Brain microvascular endothelial cell (primary cell): ENCODE results near the gene PLPPR1.
"Not testable (repeated sequence)": the region's sequence is repeated elsewhere in the genome, so short reads cannot be mapped to it uniquely, and the experiment has no call there.

Experiments
- DNase-seq: peaks from one replicate; pipeline ENCODE4 v3.0.0-alpha.2; 2020
- H3K27ac ChIP-seq: fragments of 250-450 bp; sonication (Bioruptor Pico); 2 replicates; pipeline ENCODE4 v1.5.1; 2020; ENCODE audit warnings: mild to moderate bottlenecking, moderate library complexity
- H3K27me3 ChIP-seq: fragments of 250-450 bp; sonication (Bioruptor Pico); replicated peaks from 2 replicates; pipeline ENCODE4 v1.5.1; 2020; ENCODE audit warnings: mild to moderate bottlenecking
- H3K36me3 ChIP-seq: fragments of 250-450 bp; sonication (Bioruptor Pico); replicated peaks from 2 replicates; pipeline ENCODE4 v1.5.1; 2020; ENCODE audit warnings: mild to moderate bottlenecking
- H3K4me3 ChIP-seq: 2 replicates; pipeline ENCODE4 v1.5.1; 2011; ENCODE audit warnings: low read depth, mild to moderate bottlenecking, control low read depth, low read length, moderate library complexity
- in situ Hi-C: cut with HindIII; loops from 2 replicates; pipeline ENCODE4 v1.10.0; 2017; ENCODE audit warnings: low sequenced_read_pairs, low pct_ligation_motif_present
- TF ChIP-seq, protein P1 (sequence below): IDR thresholded peaks from 2 replicates; pipeline ENCODE4 v1.5.1; 2011; ENCODE audit warnings: low read depth, mild to moderate bottlenecking, moderate library complexity, low read length, control low read depth, inconsistent platforms; ENCODE audit errors: missing control alignments

The PLPPR1 gene

DNA sequence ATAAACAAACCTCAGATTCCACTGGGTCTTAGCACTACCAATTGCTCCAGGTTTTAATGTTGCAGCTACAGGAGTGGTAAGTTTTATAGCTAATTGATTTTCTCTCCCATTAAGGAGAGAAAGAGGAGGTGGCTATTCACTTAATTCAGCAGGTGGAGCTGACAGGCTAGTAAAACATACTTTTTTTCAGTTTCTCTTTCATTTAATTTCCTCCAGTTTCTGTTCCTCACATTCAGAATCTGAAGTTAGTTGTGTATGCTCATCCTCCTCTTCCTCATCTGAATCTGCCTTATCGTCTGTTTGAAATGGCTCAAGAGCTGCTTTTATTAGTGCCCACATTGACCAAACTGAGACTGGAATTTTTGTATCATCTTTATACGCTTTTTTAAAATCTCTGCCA is 98.0 kb downstream of the PLPPR1 start:
- H3K27me3 ChIP-seq: no peaks in the 10 kb centered on the region
- no peak overlapping the region for H3K4me3 ChIP-seq
- in situ Hi-C loops: no loop called here
- H3K36me3 ChIP-seq: no peaks in the 10 kb centered on the region
- no peak for DNase-seq
- H3K27ac ChIP-seq: no peak overlapping the region
- TF ChIP-seq, protein P1, sequence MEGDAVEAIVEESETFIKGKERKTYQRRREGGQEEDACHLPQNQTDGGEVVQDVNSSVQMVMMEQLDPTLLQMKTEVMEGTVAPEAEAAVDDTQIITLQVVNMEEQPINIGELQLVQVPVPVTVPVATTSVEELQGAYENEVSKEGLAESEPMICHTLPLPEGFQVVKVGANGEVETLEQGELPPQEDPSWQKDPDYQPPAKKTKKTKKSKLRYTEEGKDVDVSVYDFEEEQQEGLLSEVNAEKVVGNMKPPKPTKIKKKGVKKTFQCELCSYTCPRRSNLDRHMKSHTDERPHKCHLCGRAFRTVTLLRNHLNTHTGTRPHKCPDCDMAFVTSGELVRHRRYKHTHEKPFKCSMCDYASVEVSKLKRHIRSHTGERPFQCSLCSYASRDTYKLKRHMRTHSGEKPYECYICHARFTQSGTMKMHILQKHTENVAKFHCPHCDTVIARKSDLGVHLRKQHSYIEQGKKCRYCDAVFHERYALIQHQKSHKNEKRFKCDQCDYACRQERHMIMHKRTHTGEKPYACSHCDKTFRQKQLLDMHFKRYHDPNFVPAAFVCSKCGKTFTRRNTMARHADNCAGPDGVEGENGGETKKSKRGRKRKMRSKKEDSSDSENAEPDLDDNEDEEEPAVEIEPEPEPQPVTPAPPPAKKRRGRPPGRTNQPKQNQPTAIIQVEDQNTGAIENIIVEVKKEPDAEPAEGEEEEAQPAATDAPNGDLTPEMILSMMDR: no peak

DNA sequence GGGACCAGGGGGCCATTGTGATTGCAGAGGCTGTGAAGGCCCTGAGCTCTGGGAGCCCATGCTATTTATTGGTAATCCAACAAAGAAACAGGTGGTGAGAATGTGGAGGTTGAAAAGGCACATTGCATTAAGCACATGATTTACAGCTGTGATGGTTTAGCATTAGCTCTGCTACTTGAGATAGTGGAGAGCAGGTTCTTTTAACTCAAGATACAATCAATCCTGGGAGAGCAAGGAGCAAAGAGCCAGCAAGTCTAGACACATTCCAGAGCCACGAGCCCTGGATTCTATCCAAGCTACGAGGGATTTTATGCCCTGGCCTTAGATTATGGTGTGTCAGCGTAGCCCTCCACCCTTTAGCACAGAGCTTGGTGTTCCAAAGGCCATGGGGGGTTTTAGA is 98.8 kb downstream of the PLPPR1 start:
- not testable (repeated sequence) for DNase-seq

DNA sequence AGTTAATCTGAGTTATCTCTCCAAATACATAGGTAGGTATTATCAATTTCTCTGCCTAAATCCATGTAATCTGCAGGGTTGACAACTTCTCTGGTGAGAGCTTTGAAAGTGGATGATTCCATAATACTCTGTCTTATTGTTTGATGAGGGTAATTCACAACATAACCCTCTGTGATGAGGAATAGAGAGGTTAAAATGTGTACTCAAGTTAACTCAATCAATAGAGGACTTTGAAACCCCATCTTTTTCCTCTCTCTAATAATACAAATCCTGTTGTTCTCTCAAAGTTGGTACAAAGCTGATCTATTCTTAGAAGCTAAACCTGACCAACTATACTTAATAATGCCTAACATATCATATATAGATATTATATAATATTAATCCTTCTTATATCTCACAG is 100.1 kb downstream of the PLPPR1 start:
- Histone ChIP-seq H3K27me3 (no peaks in the 10 kb centered on the region), H3K4me3 (no peak overlapping the region), H3K27ac (no peak overlapping the region), H3K36me3 (no peaks in the 10 kb centered on the region)
- DNase-seq: no peak
- in situ Hi-C loops: no loop called here
- TF ChIP-seq, protein P1: no peak

More for the DNA sequence above, 98.8 kb downstream of the PLPPR1 start:
- H3K4me3 ChIP-seq, H3K27me3 ChIP-seq, H3K27ac ChIP-seq, in situ Hi-C loops, H3K36me3 ChIP-seq: not testable (repeated sequence)

DNA sequence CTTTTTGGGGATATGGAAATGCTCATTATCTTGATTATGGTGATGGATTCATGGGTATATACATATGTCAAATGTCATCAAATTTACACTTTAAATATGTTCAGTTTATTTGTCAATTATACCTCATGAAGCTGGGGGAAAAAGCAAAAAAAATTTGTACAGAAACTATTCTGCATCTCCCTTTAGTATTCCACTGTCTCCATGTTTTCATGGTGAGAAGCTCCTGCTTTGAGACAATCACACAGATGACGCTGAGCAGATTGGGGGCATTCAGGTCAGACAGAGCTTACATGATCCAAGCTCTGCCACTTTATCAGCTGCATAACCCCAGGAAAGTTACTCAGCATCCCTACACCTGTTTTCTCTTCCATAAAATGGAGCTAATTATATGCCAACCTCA is 101.5 kb downstream of the PLPPR1 start:
- TF ChIP-seq, protein P1: no peak
- in situ Hi-C loops: no loop called here
- Histone ChIP-seq H3K27ac (no peak overlapping the region), H3K4me3 (no peak overlapping the region), H3K36me3 (no peaks in the 10 kb centered on the region), H3K27me3 (no peaks in the 10 kb centered on the region)
- no peak for DNase-seq

DNA sequence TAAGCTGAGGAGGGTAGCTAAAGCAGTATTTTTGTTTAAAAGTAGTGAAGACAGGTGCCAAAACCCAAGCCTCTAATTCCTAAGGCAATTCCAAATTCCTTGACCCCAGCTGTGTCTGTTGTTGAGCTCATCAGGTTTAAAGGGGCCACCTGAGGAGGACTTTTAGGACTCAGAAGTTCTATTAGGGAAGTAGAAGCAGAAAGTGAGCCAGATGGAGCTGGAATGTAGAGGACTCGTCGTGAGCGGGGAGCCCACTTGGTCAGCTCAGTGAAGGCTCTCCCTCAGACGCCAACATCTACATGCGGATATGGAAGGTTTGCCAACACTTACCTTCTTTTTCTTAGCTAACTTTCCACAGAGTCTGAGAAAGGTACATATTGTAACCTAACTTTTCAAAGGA is 102.8 kb downstream of the PLPPR1 start:
- TF ChIP-seq, protein P1: no peak

DNA sequence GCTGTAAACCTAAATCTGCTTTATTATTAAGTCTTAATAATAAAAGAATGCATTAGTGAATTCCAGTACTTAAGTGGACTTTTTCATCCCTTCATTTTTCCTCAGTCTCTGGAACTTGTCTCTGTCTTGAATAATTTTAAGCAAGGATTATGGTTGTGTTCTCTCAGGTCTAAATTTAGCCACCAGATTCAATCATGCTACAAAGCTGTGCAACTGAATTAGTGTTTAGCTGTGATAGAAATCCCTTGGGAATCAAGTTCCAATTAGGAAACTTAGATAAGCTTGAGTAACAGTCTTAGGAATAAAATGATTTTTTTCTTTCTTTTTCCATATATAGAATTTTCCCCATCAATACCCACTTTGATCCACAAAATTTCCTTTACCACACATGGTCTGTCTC is 104.3 kb downstream of the PLPPR1 start:
- no peaks in the 10 kb centered on the region for H3K27me3 ChIP-seq
- no peak overlapping the region for H3K27ac ChIP-seq
- H3K36me3 ChIP-seq: no peaks in the 10 kb centered on the region
- TF ChIP-seq, protein P1: no peak
- in situ Hi-C loops: no loop called here
- no peak for DNase-seq
- H3K4me3 ChIP-seq: no peak overlapping the region

More for the DNA sequence above, 102.8 kb downstream of the PLPPR1 start:
- in situ Hi-C loops: no loop called here
- H3K36me3 ChIP-seq: no peaks in the 10 kb centered on the region
- DNase-seq: no peak
- H3K4me3 ChIP-seq: no peak overlapping the region
- H3K27me3 ChIP-seq: no peaks in the 10 kb centered on the region
- no peak overlapping the region for H3K27ac ChIP-seq

DNA sequence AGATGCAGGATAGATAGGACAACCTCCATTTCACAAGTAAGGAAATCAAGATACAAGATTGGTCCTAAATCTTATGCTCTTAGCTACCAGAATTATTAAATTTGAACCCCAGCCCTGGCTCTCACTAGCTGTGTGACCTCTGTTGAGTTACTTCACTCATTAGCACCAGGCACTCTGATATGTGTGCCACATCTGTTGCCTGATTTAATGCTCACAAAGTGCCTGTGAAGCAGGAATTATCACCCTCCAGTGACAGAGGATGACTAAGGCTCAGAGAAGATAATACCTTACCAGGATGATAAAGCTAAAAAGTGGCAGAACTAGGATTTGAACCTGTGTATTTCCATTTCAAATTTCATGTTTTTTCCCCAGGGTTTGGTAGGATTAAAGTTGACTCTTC is 110.0 kb downstream of the PLPPR1 start:
- Histone ChIP-seq H3K4me3 (no peak overlapping the region), H3K36me3 (no peaks in the 10 kb centered on the region), H3K27me3 (no peaks in the 10 kb centered on the region), H3K27ac (no peak overlapping the region)
- no peak for DNase-seq
- in situ Hi-C loops: no loop called here
- TF ChIP-seq, protein P1: no peak
